ENCODE results near the gene GPHN.

The GPHN gene

GRCh38 chr14:67140556-67140955 lies 632.6 kb downstream of the GPHN start:
- H3K4me3 ChIP-seq (ENCODE audit: control insufficient read depth, low read depth, low read length) = no peak overlapping the region
- no peak for DNase-seq (ENCODE audit: low read depth)

GRCh38 chr14:67141146-67141900 lies 633.4 kb downstream of the GPHN start:
- DNase-seq (ENCODE audit: low read depth) = no peak
- no peak for TF ChIP-seq CTCF (conservative IDR thresholded peaks at IDR 0.05; ENCODE audit: control insufficient read depth, insufficient read depth, low read depth, low read length)
- no peak overlapping the region for H3K4me3 ChIP-seq (ENCODE audit: control insufficient read depth, low read depth, low read length)

More at GRCh38 chr14:67140556-67140955, 632.6 kb downstream of the GPHN start:
- TF ChIP-seq CTCF (conservative IDR thresholded peaks at IDR 0.05; ENCODE audit: control insufficient read depth, insufficient read depth, low read depth, low read length) = no peak

GRCh38 chr14:67151082-67151666 lies 643.2 kb downstream of the GPHN start:
- no peak overlapping the region for H3K4me3 ChIP-seq (ENCODE audit: control insufficient read depth, low read depth, low read length)
- DNase-seq (ENCODE audit: low read depth) = peak; percentile 13
- TF ChIP-seq CTCF (conservative IDR thresholded peaks at IDR 0.05; ENCODE audit: control insufficient read depth, insufficient read depth, low read depth, low read length) = peak; percentile 48

GRCh38 chr14:67158566-67158965 lies 650.6 kb downstream of the GPHN start:
- H3K4me3 ChIP-seq (ENCODE audit: control insufficient read depth, low read depth, low read length) = no peak overlapping the region
- DNase-seq (ENCODE audit: low read depth) = no peak
- TF ChIP-seq CTCF (conservative IDR thresholded peaks at IDR 0.05; ENCODE audit: control insufficient read depth, insufficient read depth, low read depth, low read length) = no peak

- H3K4me3 ChIP-seq (ENCODE audit: control insufficient read depth, low read depth, low read length) = no peak overlapping the region
- no peak for DNase-seq (ENCODE audit: low read depth)
These were observed 654.4 kb downstream of the GPHN start for GRCh38 chr14:67162385-67162784.

GRCh38 chr14:67166450-67166853 lies 658.5 kb downstream of the GPHN start:
- peak; percentile 91 for TF ChIP-seq CTCF (conservative IDR thresholded peaks at IDR 0.05; ENCODE audit: control insufficient read depth, insufficient read depth, low read depth, low read length)
- H3K4me3 ChIP-seq (ENCODE audit: control insufficient read depth, low read depth, low read length) = no peak overlapping the region
- DNase-seq (ENCODE audit: low read depth) = peak; percentile 63

More at GRCh38 chr14:67162385-67162784, 654.4 kb downstream of the GPHN start:
- TF ChIP-seq CTCF (conservative IDR thresholded peaks at IDR 0.05; ENCODE audit: control insufficient read depth, insufficient read depth, low read depth, low read length) = no peak
